B cell (primary cell): ENCODE results near the gene ADAMTS20. TPM values are rescaled to one million over a fixed set of nuclear protein-coding genes. Genes with fewer than 3 reads are reported as not detected.

ENCODE experiments used
- ATAC-seq: fragments of 200-7000 bp; cut with Tn5 transposase; one replicate; pipeline ENCODE4 v1.10.0; 2021; ENCODE audit warnings: low read depth, mild to moderate bottlenecking, moderate number of reproducible peaks, moderate library complexity
- CTCF ChIA-PET: fragments of 350-600 bp; sonication (Branson Sonifier 250); formaldehyde crosslinking; loops from one replicate; lab custom pipeline; 2021; ENCODE audit warnings: antibody characterized with exemption, inconsistent platforms; lab: Charles Lee
- POLR2A ChIA-PET: fragments of 350-600 bp; sonication (Branson Sonifier 250); formaldehyde crosslinking; loops from one replicate; lab custom pipeline; 2021; ENCODE audit warnings: antibody characterized with exemption; lab: Charles Lee
- DNase-seq: peaks from one replicate; pipeline ENCODE4 v3.0.0; 2013
- H2AFZ ChIP-seq: 2 replicates; pipeline ENCODE4 v1.6.1; 2012; ENCODE audit warnings: mild to moderate bottlenecking, low read depth, low read length; ENCODE audit not compliant: insufficient read depth, poor library complexity, severe bottlenecking
- H3K27ac ChIP-seq, 2 donors: 1 replicate in 1 of 2; 2 replicates in 1 of 2; pipeline ENCODE4 v1.5.1; 2012 to 2013; ENCODE audit warnings: low read length in 2 of 2, mild to moderate bottlenecking in 2 of 2, moderate library complexity in 1 of 2
- H3K27me3 ChIP-seq, 4 experiments: fragments of 200-600 bp in 1 of 4; sonication (generic) in 1 of 4; replicated peaks in 1 of 4; 1 replicate in 2 of 4; 2 replicates in 2 of 4; pipeline versions ENCODE4 v1.6.1 to v1.7.0; 2013 to 2016; ENCODE audit warnings: low read length in 3 of 4, mild to moderate bottlenecking in 2 of 4, mixed read lengths in 1 of 4, moderate library complexity in 1 of 4; ENCODE audit not compliant: insufficient read depth in 4 of 4, control insufficient read depth in 3 of 4; ENCODE audit errors: control extremely low read depth in 1 of 4
- H3K36me3 ChIP-seq, 2 experiments: replicated peaks in 1 of 2; 1 replicate in 1 of 2; 2 replicates in 1 of 2; pipeline versions ENCODE4 v1.6.1 to v1.7.1; 2013; ENCODE audit warnings: low read length in 1 of 2; ENCODE audit not compliant: insufficient read depth in 2 of 2, control insufficient read depth in 1 of 2; ENCODE audit errors: control extremely low read depth in 1 of 2, extremely low read depth in 1 of 2
- H3K4me1 ChIP-seq, 2 donors: fragments of 200-600 bp in 1 of 2; sonication (generic) in 1 of 2; 1 replicate in 1 of 2; 2 replicates in 1 of 2; pipeline versions ENCODE4 v1.5.1 to v1.6.1; 2013 to 2017; ENCODE audit warnings: low read length in 2 of 2; ENCODE audit not compliant: control insufficient read depth in 2 of 2, insufficient read depth in 2 of 2
- H3K4me2 ChIP-seq: replicated peaks from 2 replicates; pipeline ENCODE3; 2012; ENCODE audit warnings: mild to moderate bottlenecking, low read depth, low read length; ENCODE audit not compliant: poor library complexity, severe bottlenecking
- H3K4me3 ChIP-seq, 5 experiments: fragments of 200-600 bp in 1 of 5; sonication (generic) in 1 of 5; 1 replicate in 3 of 5; 2 replicates in 2 of 5; pipeline versions ENCODE4 v1.5.1 to v1.7.0; 2011 to 2016; ENCODE audit warnings: low read length in 4 of 5, mild to moderate bottlenecking in 4 of 5, low read depth in 2 of 5, control low read depth in 1 of 5, moderate library complexity in 1 of 5; ENCODE audit not compliant: insufficient read depth in 1 of 5; ENCODE audit errors: control extremely low read depth in 1 of 5, extremely low read depth in 1 of 5
- H3K79me2 ChIP-seq: fragments of 200-600 bp; sonication (generic); one replicate; pipeline ENCODE4 v1.6.0; 2016; ENCODE audit warnings: low read length; ENCODE audit not compliant: control insufficient read depth, insufficient read depth
- H3K9ac ChIP-seq: fragments of 200-600 bp; sonication (generic); 2 replicates; pipeline ENCODE4 v1.6.1; 2017; ENCODE audit warnings: mild to moderate bottlenecking, low read length, moderate library complexity
- H3K9me3 ChIP-seq, 3 donors: one replicate each; pipeline versions ENCODE4 v1.6.1 to v1.7.1; 2013; ENCODE audit warnings: low read length in 2 of 3; ENCODE audit not compliant: control insufficient read depth in 2 of 3, insufficient read depth in 1 of 3; ENCODE audit errors: control extremely low read depth in 1 of 3
- H4K20me1 ChIP-seq: 2 replicates; pipeline ENCODE4 v1.6.0; 2012; ENCODE audit warnings: mild to moderate bottlenecking, low read length; ENCODE audit not compliant: insufficient read depth, control insufficient read depth, poor library complexity, severe bottlenecking
- H3K27ac Mint-ChIP-seq: one replicate; pipeline ENCODE4 v1.8.0; 2021; ENCODE audit warnings: mixed read lengths
- H3K27me3 Mint-ChIP-seq: one replicate; pipeline ENCODE4 v1.8.0; 2021; ENCODE audit warnings: mixed read lengths
- H3K4me1 Mint-ChIP-seq: one replicate; pipeline ENCODE4 v1.8.0; 2021; ENCODE audit warnings: mixed read lengths
- H3K4me3 Mint-ChIP-seq: one replicate; pipeline ENCODE4 v1.8.0; 2021; ENCODE audit warnings: mixed read lengths
- H3K9me3 Mint-ChIP-seq: one replicate; pipeline ENCODE4 v1.8.0; 2022; ENCODE audit warnings: mixed read lengths; ENCODE audit not compliant: insufficient read depth
- CTCF ChIP-seq: fragments of 200-600 bp; IDR thresholded peaks from one replicate; pipeline ENCODE4 v1.8.0; 2022; ENCODE audit warnings: antibody characterized with exemption, mild to moderate bottlenecking
- EZH2 ChIP-seq: IDR thresholded peaks from 2 replicates; pipeline ENCODE4 v1.6.1; 2012; ENCODE audit warnings: borderline replicate concordance, low read depth, mild to moderate bottlenecking, moderate library complexity, low read length; ENCODE audit not compliant: insufficient read depth, poor library complexity, severe bottlenecking
- WGBS: methylation state at CpG from one replicate; pipeline ENCODE4 v1.1.5; 2013; ENCODE audit warnings: missing lambda C conversion rate; ENCODE audit not compliant: insufficient coverage; 5-methylcytosine and 5-hydroxymethylcytosine counted together
- intact Hi-C: fragments of 100-400 bp; cut with micrococcal nuclease; formaldehyde crosslinking; loops from one replicate; pipeline ENCODE4 v1.10.0; 2022
- polyA plus RNA-seq: library from polyadenylated mRNA; depleted of rRNA; stranded (reverse); fragments of >200 nt; gene quantifications from 2 replicates; pipeline ENCODE4 v1.2.3, GENCODE V29; 2012
- total RNA-seq, 2 donors: library from RNA; stranded (reverse); fragments of 120-200 nt in 1 of 2; gene quantifications; 1 replicate in 1 of 2; 2 replicates in 1 of 2; pipeline versions ENCODE4 v1.2.3 to v1.2.4, GENCODE V29; 2013 to 2022

The ADAMTS20 gene
- total and polyA plus RNA-seq, 2 donors (not counting 1 experiment from before 2014, with no cell fraction given): not detected

- H3K27ac Mint-ChIP-seq: no peak overlapping the region
- Histone ChIP-seq H3K36me3 (no peaks in the 10 kb centered on the region), H3K27me3 (no peaks in the 10 kb centered on the region), H2AFZ (no peak overlapping the region), H3K27ac (no peak overlapping the region), H3K4me2 (no peak overlapping the region), H3K79me2 (no peaks in the 10 kb centered on the region), H3K4me1 (no peaks in the 10 kb centered on the region), H4K20me1 (no peaks in the 10 kb centered on the region), H3K4me3 (no peak overlapping the region), H3K9me3 (no peaks in the 10 kb centered on the region), H3K9ac (no peak overlapping the region)
- H3K9me3 Mint-ChIP-seq: no peaks in the 10 kb centered on the region
- H3K4me1 Mint-ChIP-seq: no peaks in the 10 kb centered on the region
- H3K27me3 Mint-ChIP-seq: no peaks in the 10 kb centered on the region
- ChIA-PET POLR2A (no interaction called here), CTCF (no interaction called here)
- TF ChIP-seq EZH2 (no peak), CTCF (no peak)
- H3K4me3 Mint-ChIP-seq: no peak overlapping the region
- ATAC-seq (no peak), DNase-seq (no peak)
- 92% methylated on average over 1 of the region's 3 CpGs for WGBS
- intact Hi-C loops: no loop called here
These were observed 47.1 kb upstream of the ADAMTS20 start for GRCh38 chr12:43599066-43599465.

DNA sequence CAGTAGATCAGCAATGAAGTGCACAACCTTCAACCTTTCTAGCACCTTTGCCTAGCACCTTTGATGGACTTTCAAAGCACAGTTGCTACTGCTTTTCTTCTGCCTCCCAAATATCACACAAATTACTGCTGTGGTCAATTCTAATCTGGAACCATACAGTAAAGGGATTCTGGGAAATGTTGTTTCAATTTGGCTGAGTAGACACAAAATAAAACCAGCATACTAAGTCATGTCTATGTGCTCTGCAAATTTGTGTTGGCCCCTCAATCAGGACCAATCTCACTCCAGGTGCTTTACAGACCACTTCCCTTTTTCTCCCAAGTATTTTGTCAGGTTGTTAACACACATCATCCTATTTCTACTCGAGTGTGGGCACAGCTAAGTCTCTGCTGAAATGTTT is 38.3 kb upstream of the ADAMTS20 start:
- Histone ChIP-seq H3K9me3 (no peaks in the 10 kb centered on the region), H3K9ac (no peak overlapping the region), H3K4me2 (no peak overlapping the region), H4K20me1 (no peaks in the 10 kb centered on the region), H3K4me3 (no peak overlapping the region), H3K4me1 (no peaks in the 10 kb centered on the region), H3K27ac (no peak overlapping the region), H3K36me3 (no peaks in the 10 kb centered on the region), H2AFZ (no peak overlapping the region), H3K79me2 (no peaks in the 10 kb centered on the region), H3K27me3 (no peaks in the 10 kb centered on the region)
- no peak for TF ChIP-seq EZH2
- TF ChIP-seq CTCF: no peak
- ChIA-PET CTCF (no interaction called here), POLR2A (no interaction called here)
- intact Hi-C loops: no loop called here
- WGBS: no CpG with 5 or more reads among the region's 1 CpG
- DNase-seq: no peak
- Mint-ChIP-seq H3K27ac (no peak overlapping the region), H3K4me3 (no peak overlapping the region), H3K4me1 (no peaks in the 10 kb centered on the region), H3K9me3 (no peaks in the 10 kb centered on the region), H3K27me3 (no peaks in the 10 kb centered on the region)
- ATAC-seq: no peak
